GM21447 (cell line): ENCODE results near the gene JPH2.

Source experiments
- ATAC-seq: cut with Tn5 transposase; IDR thresholded peaks from one replicate; pipeline ENCODE4 v1.9.1; 2021; ENCODE audit not compliant: unreplicated experiment

JPH2 gene

GRCh38 chr20:44126445-44126844, 60.5 kb downstream of the JPH2 start:
- no peak for ATAC-seq

DNA sequence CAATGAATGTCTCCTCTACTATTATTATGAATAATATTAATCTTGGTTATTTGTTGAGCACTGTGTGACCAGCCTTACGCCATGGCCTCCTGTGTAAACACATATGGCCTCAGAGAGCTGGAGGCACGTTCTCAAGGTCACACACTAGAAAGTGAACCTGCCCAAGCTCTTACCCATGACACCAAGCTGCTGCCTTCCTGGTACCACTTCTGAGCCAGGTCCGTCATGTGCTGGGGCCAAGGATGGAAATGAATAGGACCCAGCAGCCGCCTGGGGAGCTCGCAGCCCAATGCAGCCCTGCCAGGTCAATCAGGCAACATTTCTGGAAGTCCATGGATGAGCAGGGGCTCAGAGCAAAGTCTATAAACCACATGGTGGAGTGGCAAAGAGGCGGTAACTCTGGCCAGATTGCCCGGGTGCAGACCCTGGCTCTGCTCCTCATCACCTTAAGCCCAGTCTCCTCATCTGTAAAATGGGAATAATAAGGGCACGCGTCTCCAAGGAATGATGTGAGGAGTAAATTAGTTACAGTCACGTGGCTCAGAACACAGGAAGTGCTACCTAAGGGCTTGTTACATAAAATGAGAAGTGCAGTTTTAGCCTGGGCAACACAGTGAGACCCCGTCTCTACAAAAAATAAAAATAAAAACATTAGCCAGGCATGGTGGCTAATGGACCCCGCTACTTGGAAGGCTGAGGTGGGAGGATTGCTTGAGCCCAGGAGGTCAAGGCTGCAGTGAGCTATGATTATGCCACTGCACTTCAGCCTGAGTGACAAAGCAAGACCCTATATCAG, 61.5 kb downstream of the JPH2 start:
- ATAC-seq = no peak

DNA sequence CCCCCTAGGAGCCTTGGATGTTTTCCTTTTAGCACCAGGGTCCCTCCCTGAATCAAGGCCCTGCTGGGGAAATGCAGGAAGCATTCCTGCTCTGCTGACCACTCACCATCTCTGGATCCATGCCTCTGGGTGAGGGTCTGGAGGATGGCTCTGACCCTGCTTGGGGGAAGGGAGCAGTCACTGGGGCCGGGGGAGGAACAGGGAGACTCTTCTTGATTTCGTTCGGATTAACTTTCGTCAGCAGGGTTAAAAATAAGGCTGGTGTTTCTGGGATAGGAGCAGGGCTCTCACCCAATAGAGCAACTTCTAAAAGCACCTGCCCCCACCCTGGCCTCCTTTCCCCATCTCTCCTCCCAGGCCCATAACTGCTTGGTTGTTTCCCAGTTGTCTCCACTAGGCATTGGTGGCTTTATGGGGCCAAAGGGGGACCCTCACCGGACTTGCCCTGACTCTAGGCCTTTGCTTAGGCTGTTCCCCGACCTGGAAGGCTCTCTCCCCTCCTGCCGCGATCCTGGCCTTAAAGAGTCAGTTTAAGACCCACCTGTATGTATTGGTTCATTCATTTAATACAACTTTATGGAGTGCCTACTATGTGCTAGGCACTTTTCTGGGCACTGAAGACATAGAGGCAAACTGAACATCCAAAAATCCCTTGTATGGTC, 63.0 kb downstream of the JPH2 start:
- ATAC-seq = no peak

- ATAC-seq = no peak
These were observed 63.7 kb downstream of the JPH2 start for GRCh38 chr20:44123251-44123650.

GRCh38 chr20:44120676-44121425, 66.1 kb downstream of the JPH2 start:
- ATAC-seq = no peak

GRCh38 chr20:44118185-44119033, 68.6 kb downstream of the JPH2 start:
- no peak for ATAC-seq

GRCh38 chr20:44117296-44118184, 69.4 kb downstream of the JPH2 start:
- no peak for ATAC-seq

GRCh38 chr20:44115762-44116644, 71.0 kb downstream of the JPH2 start:
- ATAC-seq = no peak

DNA sequence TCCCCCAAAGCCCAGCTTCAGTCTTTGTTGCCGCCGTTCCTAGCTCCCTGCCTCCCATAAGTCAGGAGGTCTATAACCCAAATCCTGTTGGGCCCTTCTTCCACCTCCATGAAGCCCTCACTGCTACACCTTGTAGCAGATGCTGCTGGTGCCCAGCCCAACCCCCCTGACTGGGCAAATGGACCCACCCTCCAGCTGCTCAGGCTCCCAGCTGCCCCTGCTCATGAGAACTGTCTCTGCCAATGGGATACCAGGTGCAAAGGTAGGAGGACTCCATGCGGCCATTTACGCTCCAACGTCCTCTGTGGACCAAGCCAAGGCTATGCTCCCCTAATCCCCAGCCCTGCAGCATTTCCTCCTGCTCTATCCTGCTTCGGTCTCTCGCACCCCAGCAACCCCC, 71.8 kb downstream of the JPH2 start:
- ATAC-seq = no peak

DNA sequence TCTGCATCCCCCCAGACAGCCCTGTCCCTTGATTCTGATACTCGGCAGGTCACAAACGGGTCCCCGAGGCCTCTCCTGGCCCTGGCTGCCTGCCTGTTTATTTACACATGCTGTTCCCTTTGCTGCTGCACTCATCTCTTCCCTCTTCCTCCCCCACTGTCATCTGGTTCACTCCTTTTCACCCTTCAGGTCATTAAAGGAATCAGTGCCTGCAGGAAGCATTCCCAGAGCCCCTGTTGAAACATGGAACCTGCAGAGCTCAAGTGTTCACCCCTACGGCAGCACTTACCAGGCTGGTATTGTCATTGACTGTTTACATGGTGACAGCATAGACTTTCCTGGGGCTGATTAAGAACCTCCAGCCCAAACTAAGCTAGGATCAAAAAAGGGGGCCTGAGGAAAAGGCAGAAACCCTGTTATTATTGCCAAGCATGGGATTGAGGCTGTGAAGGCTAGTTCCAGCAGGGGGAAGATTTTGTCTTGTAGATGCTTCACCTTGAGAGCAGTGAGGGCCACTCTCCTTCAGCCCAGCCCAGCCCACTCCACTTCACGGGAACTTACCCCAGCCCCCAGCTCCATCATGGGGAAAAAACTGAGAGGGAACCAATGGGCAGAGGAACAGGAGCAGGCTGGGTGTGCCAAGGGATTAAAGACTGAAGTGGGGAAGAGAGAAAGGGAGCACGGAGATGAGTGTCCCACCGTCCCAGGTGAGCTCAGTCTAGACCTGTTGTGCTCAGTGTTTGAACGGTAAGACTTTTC, 73.2 kb downstream of the JPH2 start:
- ATAC-seq = no peak

GRCh38 chr20:44112889-44113617, 73.9 kb downstream of the JPH2 start:
- ATAC-seq = no peak

DNA sequence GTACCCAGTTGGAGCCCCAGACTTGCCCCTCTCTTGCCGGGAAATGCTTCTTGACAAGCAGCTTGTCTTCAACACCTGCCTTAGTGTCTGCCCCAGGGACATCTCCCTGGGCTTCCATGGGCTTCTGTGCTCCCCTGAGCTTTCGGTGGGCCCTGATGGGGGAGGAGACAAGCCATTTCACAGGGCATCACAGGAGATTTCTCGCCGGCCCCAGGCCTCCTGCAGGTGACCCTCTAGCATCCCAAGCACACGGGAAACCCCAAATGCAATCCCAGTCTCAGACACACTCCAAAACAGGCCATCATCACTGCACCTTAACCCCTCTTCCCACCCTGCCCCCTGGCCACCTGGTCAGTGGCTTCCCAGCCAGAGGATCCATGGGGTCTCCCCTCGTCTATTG, 74.5 kb downstream of the JPH2 start:
- no peak for ATAC-seq

DNA sequence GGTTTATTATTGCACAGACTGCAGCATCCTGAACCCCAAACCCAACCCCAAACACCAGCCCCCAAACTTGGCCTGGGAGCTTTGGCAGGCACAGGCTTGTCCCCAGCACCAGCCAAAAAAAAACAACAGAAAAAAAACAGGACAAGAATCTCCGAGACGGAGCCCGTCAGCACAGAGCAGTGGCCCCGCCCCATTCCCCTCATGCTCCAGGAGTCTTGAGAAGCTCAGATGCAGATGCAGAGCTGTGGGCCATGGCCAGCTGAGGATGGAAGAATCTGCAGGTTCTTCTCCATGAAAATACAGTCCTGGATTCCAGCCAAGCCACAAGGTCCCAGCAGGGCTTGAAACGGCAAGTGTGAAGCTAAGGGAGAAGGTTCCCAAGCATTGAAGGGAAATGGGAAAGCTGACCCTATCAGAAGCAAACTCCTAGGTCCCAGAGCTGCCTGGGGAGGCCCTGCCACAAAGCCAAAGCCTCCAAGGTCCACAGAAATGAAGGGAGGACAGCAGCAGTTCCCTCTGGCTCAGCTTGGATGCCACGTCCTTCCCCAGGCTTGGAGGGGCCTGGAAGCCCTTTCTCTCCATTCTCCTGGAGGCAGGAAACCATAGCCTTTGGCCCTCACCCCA, 75.2 kb downstream of the JPH2 start:
- no peak for ATAC-seq

GRCh38 chr20:44110816-44111568, 76.0 kb downstream of the JPH2 start:
- ATAC-seq = no peak

GRCh38 chr20:44109951-44110361, 77.0 kb downstream of the JPH2 start:
- no peak for ATAC-seq

GRCh38 chr20:44106615-44107014, 80.4 kb downstream of the JPH2 start:
- no peak for ATAC-seq
